ENCODE measurements around the gene CACNA1C.

DNA sequence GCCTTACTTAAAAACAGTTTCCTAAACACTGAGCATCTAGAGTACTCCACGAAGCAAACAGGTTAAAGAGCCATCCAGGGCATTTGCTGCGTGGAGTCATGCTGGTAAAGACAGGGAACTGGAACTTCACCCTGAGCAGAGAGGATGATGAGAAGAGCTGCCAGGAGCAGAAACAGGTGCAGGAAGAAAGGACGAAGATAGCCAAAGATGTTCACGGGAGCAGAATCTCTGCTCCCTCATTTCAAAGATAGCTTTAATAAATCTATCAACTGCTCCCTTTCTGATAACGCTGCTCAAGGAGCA lies 461.2 kb downstream of the CACNA1C start:
- TF ChIP-seq, protein P1, sequence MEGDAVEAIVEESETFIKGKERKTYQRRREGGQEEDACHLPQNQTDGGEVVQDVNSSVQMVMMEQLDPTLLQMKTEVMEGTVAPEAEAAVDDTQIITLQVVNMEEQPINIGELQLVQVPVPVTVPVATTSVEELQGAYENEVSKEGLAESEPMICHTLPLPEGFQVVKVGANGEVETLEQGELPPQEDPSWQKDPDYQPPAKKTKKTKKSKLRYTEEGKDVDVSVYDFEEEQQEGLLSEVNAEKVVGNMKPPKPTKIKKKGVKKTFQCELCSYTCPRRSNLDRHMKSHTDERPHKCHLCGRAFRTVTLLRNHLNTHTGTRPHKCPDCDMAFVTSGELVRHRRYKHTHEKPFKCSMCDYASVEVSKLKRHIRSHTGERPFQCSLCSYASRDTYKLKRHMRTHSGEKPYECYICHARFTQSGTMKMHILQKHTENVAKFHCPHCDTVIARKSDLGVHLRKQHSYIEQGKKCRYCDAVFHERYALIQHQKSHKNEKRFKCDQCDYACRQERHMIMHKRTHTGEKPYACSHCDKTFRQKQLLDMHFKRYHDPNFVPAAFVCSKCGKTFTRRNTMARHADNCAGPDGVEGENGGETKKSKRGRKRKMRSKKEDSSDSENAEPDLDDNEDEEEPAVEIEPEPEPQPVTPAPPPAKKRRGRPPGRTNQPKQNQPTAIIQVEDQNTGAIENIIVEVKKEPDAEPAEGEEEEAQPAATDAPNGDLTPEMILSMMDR (conservative IDR thresholded peaks at IDR 0.05; ENCODE audit: low read length), result no peak
- no peak for TF ChIP-seq EZH2phosphoT487 (IDR thresholded peaks at IDR 0.05; ENCODE audit: borderline replicate concordance, low read depth, low read length)
